Peyer's patch (tissue), 4 donors: ENCODE measurements around the gene ZNF860.

Experiments used
- CTCF ChIP-seq, 6 experiments: fragments of 450-650 bp in 4 of 6; fragments of 200-600 bp in 2 of 6; sonication (generic) in 1 of 6; IDR thresholded peaks; one replicate each; pipeline ENCODE4 v1.5.1; 2017 to 2019; ENCODE audit warnings: antibody characterized with exemption in 6 of 6, mild to moderate bottlenecking in 3 of 6, moderate library complexity in 1 of 6
- POLR2A ChIP-seq, 2 donors: fragments of 450-650 bp; IDR thresholded peaks; one replicate each; pipeline ENCODE4 v1.5.1; 2017; ENCODE audit warnings: antibody characterized with exemption in 2 of 2, mild to moderate bottlenecking in 2 of 2, moderate library complexity in 2 of 2

GRCh38 chr3:31984321-31984720, 2.8 kb downstream of the ZNF860 start:
- TF ChIP-seq POLR2A (IDR thresholded peaks at IDR 0.05), result no peak
- no peak for TF ChIP-seq CTCF (IDR thresholded peaks at IDR 0.05)
